IMR-90 (cell line): ENCODE data around the gene IFI30. TPM values are rescaled to one million over a fixed set of nuclear protein-coding genes. Genes with fewer than 3 reads are reported as not detected.

Experiments used
- ATAC-seq: fragments of 200-7000 bp; cut with Tn5 transposase; 2 replicates; pipeline ENCODE4 v1.9.1; 2020; ENCODE audit warnings: low read depth, mild to moderate bottlenecking, moderate library complexity
- BruUV-seq: library from RNA; stranded (reverse); fragments of 400-500 nt; replicated peaks from 2 replicates; lab custom pipeline; 2021; lab: Mats Ljungman, UMichigan
- CTCF ChIA-PET: fragments of 300-600 bp; formaldehyde crosslinking; extraction: SDS; loops from one replicate; lab custom pipeline; 2021; ENCODE audit warnings: antibody characterized with exemption; lab: Yijun Ruan, JAX
- POLR2A ChIA-PET: fragments of 300-600 bp; sonication (Branson Sonifier 250); formaldehyde crosslinking; loops from one replicate; lab custom pipeline; 2022; ENCODE audit warnings: antibody characterized with exemption; ENCODE audit not compliant: unreplicated experiment; lab: Charles Lee
- DNase-seq: peaks from one replicate; pipeline ENCODE4 v3.0.0; 2013
- H2AFZ ChIP-seq: replicated peaks from 2 replicates; pipeline ENCODE3; 2013; ENCODE audit warnings: low read length, mild to moderate bottlenecking; ENCODE audit not compliant: poor library complexity
- H2AK5ac ChIP-seq: 2 replicates; pipeline ENCODE4 v1.6.1; 2013; ENCODE audit warnings: low read depth, low read length, inconsistent platforms
- H2AK9ac ChIP-seq: replicated peaks from 2 replicates; pipeline ENCODE3; 2013; ENCODE audit warnings: mild to moderate bottlenecking, low read depth, low read length, moderate library complexity; ENCODE audit not compliant: poor library complexity
- H2BK120ac ChIP-seq: 2 replicates; pipeline ENCODE4 v1.6.1; 2013; ENCODE audit warnings: low read depth, low read length, inconsistent platforms
- H2BK15ac ChIP-seq: 3 replicates; pipeline ENCODE4 v1.6.1; 2013; ENCODE audit warnings: low read depth, low read length, inconsistent platforms
- H2BK20ac ChIP-seq: 2 replicates; pipeline ENCODE4 v1.6.1; 2013; ENCODE audit warnings: low read depth, mild to moderate bottlenecking, inconsistent platforms, low read length, moderate library complexity
- H2BK5ac ChIP-seq: 2 replicates; pipeline ENCODE4 v1.6.1; 2013; ENCODE audit warnings: mild to moderate bottlenecking, low read depth, low read length, inconsistent platforms; ENCODE audit not compliant: poor library complexity, severe bottlenecking
- H3K14ac ChIP-seq: replicated peaks from 2 replicates; pipeline ENCODE4 v1.6.1; 2013; ENCODE audit warnings: low read depth, low read length, inconsistent platforms
- H3K18ac ChIP-seq: 2 replicates; pipeline ENCODE4 v1.6.1; 2013; ENCODE audit warnings: low read depth, low read length, control low read depth
- H3K23ac ChIP-seq: 2 replicates; pipeline ENCODE4 v1.6.1; 2013; ENCODE audit warnings: low read depth, low read length, inconsistent platforms
- H3K27ac ChIP-seq: 2 replicates; pipeline ENCODE4 v1.5.1; 2013; ENCODE audit warnings: mild to moderate bottlenecking, control low read depth, low read length; ENCODE audit not compliant: insufficient read depth
- H3K27me3 ChIP-seq: 2 replicates; pipeline ENCODE4 v1.6.1; 2013; ENCODE audit warnings: low read length; ENCODE audit not compliant: control insufficient read depth, insufficient read depth
- H3K36me3 ChIP-seq: 2 replicates; pipeline ENCODE4 v1.6.1; 2013; ENCODE audit warnings: low read length, mixed read lengths; ENCODE audit not compliant: control insufficient read depth, insufficient read depth
- H3K4ac ChIP-seq: 2 replicates; pipeline ENCODE4 v1.6.1; 2013; ENCODE audit warnings: low read depth, low read length, inconsistent platforms
- H3K4me1 ChIP-seq: 2 replicates; pipeline ENCODE4 v1.6.1; 2013; ENCODE audit warnings: low read length, mixed read lengths; ENCODE audit not compliant: control insufficient read depth, insufficient read depth
- H3K4me2 ChIP-seq: 2 replicates; pipeline ENCODE4 v1.6.1; 2013; ENCODE audit warnings: low read depth, mild to moderate bottlenecking, control low read depth, low read length, moderate library complexity
- H3K4me3 ChIP-seq: 2 replicates; pipeline ENCODE4 v1.5.1; 2013; ENCODE audit warnings: low read depth, mild to moderate bottlenecking, control low read depth, low read length, moderate library complexity; ENCODE audit not compliant: insufficient read depth
- H3K56ac ChIP-seq: 2 replicates; pipeline ENCODE4 v1.6.1; 2013; ENCODE audit warnings: low read length, inconsistent platforms; ENCODE audit not compliant: insufficient read depth; ENCODE audit errors: extremely low read depth
- H3K79me1 ChIP-seq, 2 experiments: 2 replicates each; pipeline ENCODE4 v1.6.1; 2013; ENCODE audit warnings: low read length in 2 of 2, inconsistent platforms in 1 of 2, low read depth in 1 of 2
- H3K9ac ChIP-seq: 2 replicates; pipeline ENCODE4 v1.6.1; 2013; ENCODE audit warnings: low read depth, low read length, control low read depth
- H3K9me1 ChIP-seq: 2 replicates; pipeline ENCODE4 v1.6.1; 2013; ENCODE audit warnings: low read length, inconsistent platforms; ENCODE audit not compliant: insufficient read depth
- H3K9me3 ChIP-seq: 2 replicates; pipeline ENCODE4 v1.6.1; 2013; ENCODE audit warnings: low read length; ENCODE audit not compliant: control insufficient read depth, insufficient read depth
- H4K20me1 ChIP-seq: 2 replicates; pipeline ENCODE4 v1.6.1; 2013; ENCODE audit warnings: low read length, inconsistent platforms; ENCODE audit not compliant: insufficient read depth
- H4K5ac ChIP-seq: 2 replicates; pipeline ENCODE4 v1.6.1; 2013; ENCODE audit warnings: mild to moderate bottlenecking, low read depth, low read length, control low read depth
- H4K8ac ChIP-seq, 2 experiments: 2 replicates each; pipeline ENCODE4 v1.6.1; 2013; ENCODE audit warnings: low read depth in 2 of 2, low read length in 2 of 2, control low read depth in 1 of 2, inconsistent platforms in 1 of 2
- H4K91ac ChIP-seq: 2 replicates; pipeline ENCODE4 v1.6.1; 2013; ENCODE audit warnings: low read depth, low read length, inconsistent platforms; ENCODE audit not compliant: insufficient read depth
- FOS ChIP-seq: fragments of 150-350 bp; IDR thresholded peaks from 2 replicates; pipeline ENCODE4 v1.6.1; 2016; ENCODE audit warnings: low read depth, low read length
- MAZ ChIP-seq: IDR thresholded peaks from 2 replicates; pipeline ENCODE4 v1.6.1; 2012; ENCODE audit warnings: low read depth, mild to moderate bottlenecking, low read length, improper control_type of control experiment, moderate library complexity, borderline replicate concordance
- MXI1 ChIP-seq: IDR thresholded peaks from 2 replicates; pipeline ENCODE4 v1.6.1; 2012; ENCODE audit warnings: low read depth, mild to moderate bottlenecking, low read length, moderate library complexity, borderline replicate concordance
- RAD21 ChIP-seq: IDR thresholded peaks from 2 replicates; pipeline ENCODE4 v1.6.1; 2012; ENCODE audit warnings: low read length, improper control_type of control experiment
- RCOR1 ChIP-seq: IDR thresholded peaks from 2 replicates; pipeline ENCODE4 v1.6.1; 2012; ENCODE audit warnings: mild to moderate bottlenecking, low read length, improper control_type of control experiment; ENCODE audit not compliant: insufficient replicate concordance
- RFX5 ChIP-seq: IDR thresholded peaks from 2 replicates; pipeline ENCODE4 v1.8.0; 2012; ENCODE audit warnings: low read depth, mild to moderate bottlenecking, low read length, moderate library complexity
- SMC3 ChIP-seq: fragments of 150-350 bp; IDR thresholded peaks from 2 replicates; pipeline ENCODE4 v1.6.1; 2016; ENCODE audit warnings: low read depth, mild to moderate bottlenecking, antibody characterized with exemption, low read length, moderate library complexity
- WGBS, 2 experiments: methylation state at CpG; one replicate each; pipeline versions ENCODE4 v1.1.5 to v1.1.7; 2013; ENCODE audit warnings: missing lambda C conversion rate in 2 of 2; ENCODE audit not compliant: insufficient read length in 1 of 2; ENCODE audit errors: extremely low coverage in 2 of 2; 5-methylcytosine and 5-hydroxymethylcytosine counted together
- dilution Hi-C: fragments of 300-500 bp; cut with HindIII; formaldehyde crosslinking; loops from one replicate; pipeline ENCODE4 v1.14.3; 2018; ENCODE audit warnings: low sequenced_read_pairs; ENCODE audit not compliant: unreplicated experiment
- in situ Hi-C: fragments of 300-500 bp; cut with MboI; formaldehyde crosslinking; loops from 3 replicates; pipeline ENCODE4 v1.14.3; 2019; ENCODE audit warnings: low sequenced_read_pairs, inconsistent platforms, mixed read lengths
- intact Hi-C: fragments of 100-400 bp; cut with micrococcal nuclease; formaldehyde crosslinking; loops from 2 replicates; pipeline ENCODE4 v1.10.0; 2022
- polyA plus RNA-seq, 3 experiments: library from polyadenylated mRNA; depleted of rRNA; stranded (reverse); fragments of >200 nt; gene quantifications; 2 replicates each; pipeline ENCODE4 v1.2.3, GENCODE V29; 2012; ENCODE audit warnings: low replicate concordance in 1 of 3
- total RNA-seq: library from RNA; depleted of rRNA; stranded (reverse); fragments of >200 nt; gene quantifications from 2 replicates; pipeline ENCODE4 v1.2.3, GENCODE V29; 2012
- TF ChIP-seq, protein P1 (sequence below): conservative IDR thresholded peaks from 2 replicates; pipeline ENCODE4 v1.5.1; 2012; ENCODE audit warnings: mild to moderate bottlenecking, low read depth, low read length, improper control_type of control experiment

The IFI30 gene
- total and polyA plus RNA-seq, 2 of the 4 experiments (the other 2 are of a cell fraction) = 2.3 TPM

DNA sequence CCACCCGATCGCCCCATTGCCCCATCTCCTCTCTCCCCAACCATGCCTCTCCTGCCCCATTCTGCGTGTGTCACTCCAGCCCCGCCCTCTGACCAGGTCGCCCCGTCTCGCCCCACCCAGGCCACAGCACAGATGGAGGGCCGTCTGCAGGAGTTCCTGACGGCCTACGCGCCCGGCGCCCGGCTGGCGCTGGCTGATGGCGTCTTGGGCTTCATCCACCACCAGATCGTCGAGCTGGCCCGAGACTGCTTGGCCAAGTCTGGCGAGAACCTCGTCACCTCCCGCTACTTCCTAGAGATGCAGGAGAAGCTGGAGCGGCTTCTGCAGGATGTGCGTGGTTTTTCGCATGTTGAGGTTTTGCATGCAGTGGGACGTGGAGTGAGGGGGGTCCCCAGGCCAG, 49.8 kb upstream of the IFI30 start:
- no TSS peak for BruUV-seq
- intact Hi-C loops (no loop called here), dilution Hi-C loops (no loop called here), in situ Hi-C loops (no loop called here)
- Histone ChIP-seq H2AK9ac (no peak overlapping the region), H3K4ac (no peak overlapping the region), H2BK20ac (no peak overlapping the region), H2AFZ (no peak overlapping the region), H4K8ac (no peak overlapping the region), H3K27ac (no peak overlapping the region), H4K91ac (no peak overlapping the region), H3K9me1 (peaks cover 3% of the 10 kb centered on the region; the same call in 1 of the 2 replicates), H3K9ac (no peak overlapping the region), H3K4me1 (peaks cover 4% of the 10 kb centered on the region), H3K18ac (no peak overlapping the region), H4K20me1 (0 out of 2 replicates have a peak, but pooled peaks cover 2% of the 10 kb centered on the region), H3K23ac (no peak overlapping the region), H2BK120ac (no peak overlapping the region), H3K56ac (no peak overlapping the region), H3K9me3 (no peaks in the 10 kb centered on the region), H2BK5ac (no peak overlapping the region), H2AK5ac (no peak overlapping the region), H3K14ac (no peak overlapping the region), H3K79me1 (peaks cover 0 to 7% of the 10 kb centered on the region in 2 experiments; a peak in 2 of 4 replicates), H3K27me3 (no peaks in the 10 kb centered on the region), H3K4me2 (no peak overlapping the region), H3K4me3 (no peak overlapping the region), H4K5ac (no peak overlapping the region), H2BK15ac (no peak overlapping the region), H3K36me3 (peaks cover 46% of the 10 kb centered on the region)
- ChIA-PET CTCF (interaction anchor here (0.9 kb wide), 1 partner anchor 120 kb away, joined by 3 read pairs; no protein-coding TSS in a partner anchor), POLR2A (no interaction called here)
- 91% methylated on average over 19 of the region's 26 CpGs; no CpG with 5 or more reads in 1 of the 2 experiments for WGBS, 2 experiments
- TF ChIP-seq, protein P1, sequence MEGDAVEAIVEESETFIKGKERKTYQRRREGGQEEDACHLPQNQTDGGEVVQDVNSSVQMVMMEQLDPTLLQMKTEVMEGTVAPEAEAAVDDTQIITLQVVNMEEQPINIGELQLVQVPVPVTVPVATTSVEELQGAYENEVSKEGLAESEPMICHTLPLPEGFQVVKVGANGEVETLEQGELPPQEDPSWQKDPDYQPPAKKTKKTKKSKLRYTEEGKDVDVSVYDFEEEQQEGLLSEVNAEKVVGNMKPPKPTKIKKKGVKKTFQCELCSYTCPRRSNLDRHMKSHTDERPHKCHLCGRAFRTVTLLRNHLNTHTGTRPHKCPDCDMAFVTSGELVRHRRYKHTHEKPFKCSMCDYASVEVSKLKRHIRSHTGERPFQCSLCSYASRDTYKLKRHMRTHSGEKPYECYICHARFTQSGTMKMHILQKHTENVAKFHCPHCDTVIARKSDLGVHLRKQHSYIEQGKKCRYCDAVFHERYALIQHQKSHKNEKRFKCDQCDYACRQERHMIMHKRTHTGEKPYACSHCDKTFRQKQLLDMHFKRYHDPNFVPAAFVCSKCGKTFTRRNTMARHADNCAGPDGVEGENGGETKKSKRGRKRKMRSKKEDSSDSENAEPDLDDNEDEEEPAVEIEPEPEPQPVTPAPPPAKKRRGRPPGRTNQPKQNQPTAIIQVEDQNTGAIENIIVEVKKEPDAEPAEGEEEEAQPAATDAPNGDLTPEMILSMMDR = no peak
- no peak for TF ChIP-seq MXI1
- no peak for TF ChIP-seq SMC3
- TF ChIP-seq RFX5 = no peak
- no peak for TF ChIP-seq FOS
- no peak for TF ChIP-seq MAZ
- TF ChIP-seq RAD21 = no peak
- TF ChIP-seq RCOR1 = no peak
- no peak for DNase-seq
- ATAC-seq = no peak
